ENCODE results near the gene SCN4B.
A peak's percentile ranks its signal among the peaks of the same experiment; 100 is the strongest.

SCN4B gene

DNA sequence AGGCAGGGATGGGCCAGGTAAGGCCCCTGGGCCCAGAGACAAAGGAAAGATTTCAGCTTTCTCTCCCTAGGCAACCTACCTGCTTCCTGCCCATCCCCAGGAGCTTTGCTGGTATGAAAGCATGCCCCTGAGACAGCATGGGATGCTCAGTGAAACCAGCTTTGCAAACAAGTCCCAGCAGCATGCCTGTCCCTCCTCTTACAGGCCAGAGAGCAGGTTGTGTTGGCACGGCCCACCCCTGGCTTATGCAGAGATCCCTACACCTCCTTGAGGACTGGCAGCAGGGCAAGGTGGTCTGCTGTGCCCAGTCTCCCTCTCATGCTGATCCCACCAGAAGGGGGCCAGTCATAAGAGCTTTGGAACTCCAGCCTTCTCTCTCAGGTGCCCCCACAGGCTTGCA lies 3.1 kb downstream of the SCN4B start:
- DNase-seq = no peak

DNA sequence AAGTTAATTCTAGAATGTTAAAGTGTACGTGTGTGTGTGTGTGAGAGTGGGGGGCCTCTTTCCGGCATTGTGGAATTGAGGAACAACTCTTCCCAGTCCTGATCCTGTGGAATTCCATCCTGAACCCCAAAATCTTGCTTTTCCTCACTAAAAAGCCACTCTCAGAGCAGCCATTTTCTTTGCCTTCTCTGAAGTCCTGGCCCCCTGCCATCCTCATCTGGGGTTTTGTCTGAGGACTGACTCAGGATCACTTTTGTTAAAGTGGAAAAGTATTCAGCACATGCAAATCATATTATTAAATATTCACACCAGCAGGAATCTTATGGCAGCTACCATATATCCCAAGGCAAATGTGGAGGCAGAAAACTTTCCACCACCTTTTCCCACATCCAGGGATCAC lies 3.8 kb downstream of the SCN4B start:
- DNase-seq = no peak

DNA sequence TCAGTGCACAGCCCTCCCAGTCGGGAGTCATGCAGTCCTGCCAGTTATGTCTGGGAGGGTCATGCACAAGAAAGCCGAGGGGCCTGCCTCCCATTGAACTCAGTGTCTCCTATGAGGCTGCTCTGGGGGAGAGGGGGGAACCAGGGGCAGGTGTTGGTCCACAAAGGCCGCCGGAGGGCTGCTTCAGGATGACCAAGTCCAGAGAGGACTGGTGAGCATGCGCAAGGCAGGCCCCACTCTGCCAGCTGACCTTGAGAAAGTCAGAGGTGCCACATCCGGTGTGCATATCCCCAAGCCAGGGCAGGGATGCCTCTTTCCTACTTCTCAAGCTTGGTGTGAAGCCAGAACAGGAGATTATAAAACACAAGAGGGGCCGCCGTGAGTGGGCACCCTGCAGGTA lies 4.4 kb downstream of the SCN4B start:
- no peak for DNase-seq

DNA sequence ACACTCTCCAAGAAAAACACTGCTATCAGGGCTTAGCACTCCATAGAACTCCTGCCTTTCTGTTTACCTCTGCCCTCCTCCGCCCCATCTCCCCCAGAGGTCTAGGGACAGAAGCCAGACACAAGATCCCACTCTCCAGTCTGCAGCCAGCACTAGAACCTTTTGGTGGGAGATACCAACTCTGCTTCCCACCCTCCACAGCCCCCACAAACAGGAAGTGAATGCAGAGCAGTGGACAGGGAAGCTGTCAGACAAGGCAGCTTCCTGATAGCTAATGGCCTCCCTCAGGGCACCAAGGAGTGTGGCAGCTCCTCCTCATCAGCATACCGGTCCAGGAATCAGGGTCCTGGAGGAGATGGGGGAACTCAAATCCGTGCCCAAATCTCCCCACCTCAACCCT lies 5.1 kb downstream of the SCN4B start:
- DNase-seq = no peak

DNA sequence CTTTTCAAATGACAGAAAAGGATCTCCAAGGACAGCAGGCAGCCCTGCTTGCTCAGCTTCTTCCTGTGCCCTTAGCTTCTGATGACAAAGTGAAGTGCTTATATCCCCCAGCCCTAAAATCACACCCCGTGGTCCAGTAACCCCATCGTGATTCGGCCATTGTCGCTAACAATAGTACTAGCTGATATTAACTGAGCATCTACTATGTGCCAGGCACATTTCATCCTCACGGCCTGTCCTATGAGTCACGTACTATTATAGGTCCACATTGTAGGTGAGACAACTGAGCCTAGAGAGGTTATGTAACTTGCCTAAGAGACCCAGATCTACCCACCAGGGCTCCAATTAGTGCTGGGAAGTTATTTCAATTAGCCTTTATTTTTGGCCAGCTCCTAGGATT lies 6.1 kb downstream of the SCN4B start:
- DNase-seq = no peak

DNA sequence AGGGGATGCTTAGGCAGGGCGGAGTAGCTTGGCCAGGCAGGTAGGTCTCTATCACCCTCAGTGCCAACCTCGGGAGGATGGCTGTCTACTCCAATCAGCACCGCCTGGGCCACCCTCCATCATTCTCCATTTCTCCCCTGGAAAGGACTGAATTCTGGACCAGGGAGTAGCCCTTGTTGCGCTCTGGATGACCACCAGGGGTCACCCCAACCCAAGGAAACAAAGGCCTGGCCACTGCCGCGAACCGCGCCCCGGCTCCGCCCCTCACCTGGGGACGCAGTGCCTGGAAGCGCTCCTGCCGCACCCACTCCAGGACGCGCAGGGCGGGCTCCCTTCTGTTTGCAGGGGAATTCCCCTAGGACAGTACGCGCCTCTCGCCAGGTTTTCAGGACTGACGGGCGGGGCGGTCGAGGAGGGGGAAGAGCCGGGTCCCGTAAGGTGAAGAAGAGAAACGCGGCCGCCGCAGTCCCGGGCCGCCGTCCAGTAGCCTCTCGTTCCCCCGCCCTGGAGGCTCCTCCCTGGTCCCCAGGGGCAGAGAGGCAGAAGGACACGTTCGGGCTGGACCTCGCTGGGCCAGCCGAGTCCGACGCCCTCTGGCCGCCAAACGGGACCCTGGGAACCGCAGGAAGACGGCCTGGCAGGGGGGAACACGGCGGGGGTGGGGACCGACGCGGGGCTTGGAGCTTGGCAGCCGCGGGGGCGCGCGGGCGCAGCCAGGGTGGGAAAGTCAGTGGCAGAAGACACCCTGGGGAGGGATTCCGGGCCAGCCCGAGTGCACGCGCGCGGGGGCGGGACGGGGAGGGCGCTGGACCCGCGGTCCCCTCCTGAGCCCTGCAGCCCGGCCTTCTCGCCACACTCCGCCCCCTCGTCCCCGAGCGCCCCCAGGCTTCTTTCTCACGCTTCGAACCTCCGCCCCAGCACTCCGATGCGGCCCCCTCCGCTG lies 7.1 kb downstream of the SCN4B start:
- DNase-seq = peak; percentile 6

DNA sequence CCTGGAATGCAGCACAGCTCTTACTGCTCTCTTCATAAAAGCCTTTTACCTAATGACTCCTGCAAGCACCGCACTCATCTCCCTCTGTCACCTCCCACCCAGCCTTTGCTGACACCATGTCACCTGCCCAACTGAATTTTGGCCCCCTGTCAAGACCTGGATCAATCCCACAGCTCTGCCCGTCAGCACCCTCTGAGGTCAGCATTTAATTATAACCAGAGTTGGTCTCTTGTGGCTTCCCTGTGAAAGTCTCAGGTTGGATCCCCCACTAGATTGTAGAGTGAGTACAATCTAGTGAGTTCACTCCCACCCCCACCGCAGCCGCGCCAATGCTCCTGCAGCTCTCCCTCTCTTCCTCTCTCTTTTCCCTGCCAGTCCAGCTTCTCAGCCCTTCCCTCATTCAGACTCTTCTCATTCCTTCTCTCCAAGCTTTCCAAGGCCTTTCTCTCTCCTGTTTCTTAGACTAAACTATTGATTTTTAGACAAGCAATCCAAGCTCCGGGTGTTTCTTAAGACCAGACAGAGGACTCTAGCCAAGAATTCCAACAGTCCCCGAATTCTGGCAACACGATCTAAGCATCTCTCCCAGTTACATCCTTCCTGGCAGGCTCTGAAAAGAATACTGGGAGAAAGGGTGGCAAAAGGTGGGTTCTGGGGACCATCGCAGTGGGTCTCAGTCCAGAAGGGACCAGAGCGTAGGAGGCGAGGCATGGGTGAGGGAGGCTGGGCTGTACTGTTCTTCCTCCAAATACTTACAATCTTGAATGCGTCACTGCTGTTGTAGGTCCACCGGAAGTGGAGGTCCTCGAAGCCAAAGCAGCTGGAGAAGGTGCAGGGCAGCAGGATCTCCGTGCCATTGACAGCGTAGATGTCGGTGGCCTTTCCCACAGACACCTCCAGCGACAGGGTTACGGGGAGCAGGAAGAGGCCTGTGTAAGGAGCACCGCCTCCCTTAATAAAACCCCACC lies 8.0 kb downstream of the SCN4B start:
- DNase-seq = no peak

DNA sequence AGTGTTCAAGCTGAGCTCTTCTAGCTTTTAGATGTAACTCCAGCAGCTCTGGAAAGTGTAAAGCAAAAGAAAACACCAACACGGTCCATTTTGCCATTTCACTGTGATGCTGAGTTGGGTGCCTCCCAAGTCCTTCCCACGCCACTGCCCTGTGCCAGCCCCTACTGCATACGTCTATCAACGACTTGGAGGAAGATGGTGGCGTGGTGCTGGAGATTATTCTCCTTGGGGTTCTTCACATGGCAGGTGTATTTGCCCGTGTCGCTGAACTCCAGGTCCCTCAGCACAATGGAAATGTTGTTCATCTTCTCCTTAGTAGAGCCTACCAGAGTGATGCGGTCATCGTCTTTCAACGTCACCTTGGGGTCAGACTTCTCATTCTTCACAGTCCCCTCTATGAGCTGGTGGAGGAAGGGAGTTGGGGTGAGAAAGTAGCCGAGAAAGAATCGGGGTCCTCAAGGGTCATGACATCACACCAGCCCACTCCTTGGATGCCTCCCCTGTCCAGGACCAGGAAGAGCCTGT lies 8.9 kb downstream of the SCN4B start:
- DNase-seq = no peak

DNA sequence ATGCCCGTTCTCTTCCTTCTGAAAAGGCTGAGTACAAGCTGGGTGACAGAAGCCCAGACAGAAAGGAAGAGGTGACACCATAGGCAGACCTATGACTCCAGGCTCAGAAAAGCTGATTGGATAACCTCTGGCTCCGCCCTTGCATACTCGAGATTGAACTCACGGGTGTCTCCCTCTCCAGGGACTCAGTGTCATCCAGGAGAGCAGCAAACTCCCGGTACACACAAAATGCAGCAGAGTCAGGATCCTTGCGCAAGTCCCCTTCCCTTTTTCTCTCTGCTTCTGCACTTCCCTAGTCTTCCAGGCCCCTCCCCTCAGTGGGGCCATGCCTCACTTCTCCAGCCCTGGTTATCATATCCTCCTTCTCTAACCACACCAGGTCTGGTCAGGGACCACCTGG lies 9.8 kb downstream of the SCN4B start:
- no peak for DNase-seq

DNA sequence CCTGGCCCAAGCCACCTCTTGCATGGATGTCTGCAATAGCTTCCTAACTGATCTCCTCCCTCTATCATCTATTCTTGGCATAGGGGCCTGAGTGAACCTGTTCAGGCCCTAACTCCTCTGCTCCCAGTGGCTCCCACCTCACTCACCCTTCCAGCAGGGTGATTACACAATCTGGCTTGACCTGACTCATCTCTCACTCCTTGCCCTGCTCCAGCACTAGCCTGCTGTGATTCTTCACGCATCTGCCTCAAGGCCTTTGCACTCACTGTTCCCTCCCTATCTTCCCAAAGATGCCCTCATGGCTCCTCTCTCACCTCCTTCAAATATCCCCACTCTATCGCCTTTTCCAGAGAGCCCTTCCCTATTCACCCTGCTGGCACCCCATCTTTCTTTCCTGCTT lies 10.5 kb downstream of the SCN4B start:
- no peak for DNase-seq

DNA sequence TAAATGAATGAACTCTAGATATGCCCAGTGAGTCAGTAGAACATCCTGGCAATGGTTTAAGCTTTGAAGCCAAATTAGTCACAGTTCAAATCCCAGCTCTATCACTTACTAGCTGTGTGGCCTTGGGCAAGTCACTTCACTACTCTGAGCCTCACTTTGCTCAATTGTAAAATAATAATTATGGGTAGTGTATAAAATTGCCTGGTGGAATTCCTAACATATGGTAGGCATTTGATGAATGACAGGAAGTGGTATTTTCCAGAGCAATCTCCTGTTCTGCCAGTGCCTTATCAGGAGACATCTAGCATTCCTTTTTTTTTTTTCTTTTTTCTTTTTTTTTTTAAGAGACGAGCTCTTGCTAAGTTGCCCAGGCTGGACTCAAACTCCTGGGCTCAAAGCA lies 13.0 kb downstream of the SCN4B start:
- DNase-seq = no peak

DNA sequence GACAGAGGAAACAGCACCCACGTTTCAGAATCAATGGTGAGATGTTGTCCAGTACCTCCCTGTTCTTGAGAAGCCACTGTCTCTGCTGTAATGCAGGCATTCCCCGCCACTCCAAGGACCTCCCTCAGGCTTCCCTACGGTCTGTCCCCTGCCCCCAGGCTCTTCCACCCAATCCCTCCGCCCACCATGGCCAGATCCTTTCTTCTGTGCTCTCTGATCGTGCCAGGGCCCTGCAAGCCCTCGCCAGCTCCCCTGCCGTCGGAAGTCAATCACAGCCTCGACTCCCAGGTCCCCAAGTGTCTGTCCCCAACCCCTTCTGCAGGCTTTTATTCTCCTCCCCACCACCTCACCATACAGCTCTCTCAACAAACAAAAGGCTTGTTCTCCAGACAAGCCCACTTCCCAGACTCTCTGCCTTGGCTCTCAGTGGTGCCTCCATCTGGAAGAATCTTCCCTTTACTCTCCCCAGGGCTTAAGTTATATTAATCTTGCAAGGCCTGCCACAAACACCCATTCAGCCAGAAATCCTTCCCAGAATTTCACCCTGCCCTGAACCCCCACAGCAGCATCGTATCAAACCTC lies 13.7 kb downstream of the SCN4B start:
- DNase-seq = no peak

DNA sequence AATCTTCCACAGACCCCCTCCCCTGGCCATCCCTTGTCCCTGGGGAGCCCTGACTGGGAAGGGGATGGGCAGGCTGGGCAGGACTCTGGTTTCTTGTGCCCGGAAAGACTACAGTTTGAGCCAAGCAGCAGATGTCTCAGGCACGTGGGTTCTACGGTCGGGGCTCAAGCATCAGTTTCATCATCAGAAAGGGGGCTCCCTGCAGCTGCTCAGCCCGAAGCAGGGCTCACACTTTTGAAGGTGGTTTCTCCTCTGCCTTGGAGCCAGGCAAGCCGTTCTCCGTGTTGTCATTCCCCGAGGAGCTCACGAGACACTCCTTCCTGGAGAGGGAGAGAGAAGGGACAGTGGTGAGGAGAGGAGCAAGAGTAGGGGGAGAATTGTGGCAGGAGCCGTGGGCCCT lies 15.8 kb downstream of the SCN4B start:
- no peak for DNase-seq

DNA sequence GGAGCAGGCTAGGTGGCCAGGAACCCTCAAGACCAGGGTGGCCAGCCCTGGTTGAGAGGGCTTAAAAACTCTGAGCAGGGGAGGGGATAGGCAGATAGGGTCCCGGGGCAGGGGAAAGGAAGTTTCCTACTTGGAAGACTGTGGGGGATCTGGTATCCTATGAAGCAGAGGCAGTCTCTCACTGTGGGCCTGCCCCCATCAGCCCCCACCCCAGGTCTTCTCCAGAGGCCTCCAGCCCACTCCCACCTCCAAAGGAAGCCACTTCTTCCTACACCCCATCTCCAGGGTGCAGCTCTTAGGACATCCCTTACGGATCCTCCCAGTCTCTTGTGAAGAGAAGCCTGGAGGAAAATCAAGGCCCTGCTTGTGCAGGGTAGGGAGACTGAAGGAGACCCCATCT lies 16.3 kb downstream of the SCN4B start:
- no peak for DNase-seq

DNA sequence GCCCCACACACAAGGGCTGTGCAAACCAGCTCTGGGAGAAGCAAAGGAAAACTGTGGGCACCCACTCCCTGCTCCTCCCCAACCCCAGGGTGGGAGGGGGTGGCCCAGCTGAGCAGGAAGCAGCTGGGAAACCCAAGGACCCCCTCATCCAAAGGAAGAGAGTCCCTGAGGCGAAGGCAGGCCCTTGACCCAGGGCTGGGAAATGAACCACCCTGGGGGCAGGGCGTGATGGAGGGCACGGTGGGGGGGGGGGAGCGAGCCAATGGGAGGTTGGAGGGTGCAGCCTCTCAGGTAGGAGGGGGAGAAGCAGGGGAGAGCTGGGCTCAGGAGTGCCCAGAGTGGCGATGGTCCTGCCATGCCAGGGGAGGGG lies 16.8 kb downstream of the SCN4B start:
- no peak for DNase-seq

DNA sequence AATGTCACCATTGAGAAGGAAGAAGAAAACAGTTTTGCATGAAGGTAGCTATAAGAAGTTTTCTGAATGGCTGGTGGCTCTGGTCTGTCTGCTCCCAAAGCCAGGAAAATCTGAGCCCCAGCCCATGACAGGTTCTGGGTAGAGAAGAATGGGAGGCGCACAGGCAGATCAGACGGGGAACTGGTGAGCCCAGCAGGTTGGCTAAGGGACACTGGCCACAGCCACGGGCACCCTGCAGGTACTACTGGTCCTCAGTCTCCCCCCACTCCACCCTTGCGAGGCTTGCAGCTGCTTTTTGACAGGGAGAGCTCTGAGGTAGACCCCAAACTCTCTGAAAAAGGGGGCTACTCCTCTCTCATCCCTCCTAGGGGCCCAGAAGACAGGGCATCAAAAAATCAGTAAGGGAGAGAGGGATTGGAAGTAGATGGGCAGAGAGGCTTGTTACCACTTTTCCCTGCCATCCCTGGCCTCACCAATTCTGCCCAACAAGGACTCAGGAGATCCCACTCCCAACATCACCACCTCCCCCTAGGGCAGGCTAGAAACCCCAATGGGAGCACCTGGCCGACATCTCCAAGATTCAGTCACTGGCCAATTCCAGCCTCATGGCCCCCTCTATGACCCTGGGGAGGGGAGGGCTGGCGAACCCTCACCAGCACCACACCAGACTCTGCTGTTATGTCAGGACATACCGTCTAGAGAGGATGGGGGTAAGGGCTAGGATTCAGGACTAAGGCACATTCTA lies 17.4 kb downstream of the SCN4B start:
- DNase-seq = no peak

DNA sequence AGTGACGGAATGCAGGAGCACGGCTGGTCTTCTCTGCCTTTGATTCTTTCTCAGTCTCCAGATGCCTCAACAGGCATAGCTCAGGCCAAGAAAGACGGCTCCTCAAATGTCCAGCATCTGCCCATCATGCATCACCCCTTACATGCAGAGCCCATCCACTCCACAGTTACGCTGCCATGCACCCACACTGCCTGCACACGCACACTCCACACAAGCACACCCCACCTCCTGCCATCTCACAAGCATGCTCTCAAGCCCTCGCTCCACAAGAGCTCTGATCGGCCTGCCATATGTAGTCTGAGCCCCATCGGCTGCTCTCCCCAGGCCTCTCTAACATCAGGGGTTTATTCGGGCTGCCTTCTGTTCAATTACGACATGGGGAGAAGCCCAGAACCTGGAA lies 18.8 kb downstream of the SCN4B start:
- no peak for DNase-seq

DNA sequence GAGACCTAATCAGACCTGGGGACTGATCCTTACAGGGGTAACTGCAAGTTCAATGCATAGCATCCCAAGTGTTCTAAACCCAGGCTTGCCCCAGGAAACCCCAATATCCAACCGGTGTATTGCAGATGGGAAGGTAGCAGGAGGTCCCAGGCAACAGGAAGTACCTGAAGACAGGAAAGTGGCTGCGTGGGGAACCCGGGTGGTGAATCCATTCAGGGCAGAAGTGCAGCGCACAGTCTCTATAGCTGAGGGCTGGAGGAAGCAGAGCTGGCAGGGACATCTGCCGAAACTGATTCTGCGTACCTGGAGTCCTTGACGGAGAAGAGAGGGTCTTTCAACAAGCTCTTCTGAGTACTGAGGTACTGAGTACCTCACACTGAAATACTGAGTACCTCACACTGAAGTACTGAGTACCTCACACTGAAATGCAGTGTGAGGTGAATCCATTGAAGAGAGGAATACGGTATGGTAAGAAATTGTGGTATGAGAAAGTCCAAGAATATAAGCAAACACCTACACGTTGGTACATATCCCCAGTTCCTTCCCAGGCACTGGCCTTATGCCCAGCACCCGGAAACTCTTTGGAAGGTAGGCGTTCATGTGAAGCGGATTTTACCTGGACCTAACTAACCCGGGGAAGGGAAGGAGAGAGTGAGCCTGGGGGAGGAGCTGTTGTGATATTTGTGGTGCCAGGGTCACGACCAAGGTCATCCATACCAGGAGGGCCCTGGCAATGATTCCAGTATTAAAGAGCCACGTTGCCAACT lies 20.1 kb downstream of the SCN4B start:
- no peak for DNase-seq

DNA sequence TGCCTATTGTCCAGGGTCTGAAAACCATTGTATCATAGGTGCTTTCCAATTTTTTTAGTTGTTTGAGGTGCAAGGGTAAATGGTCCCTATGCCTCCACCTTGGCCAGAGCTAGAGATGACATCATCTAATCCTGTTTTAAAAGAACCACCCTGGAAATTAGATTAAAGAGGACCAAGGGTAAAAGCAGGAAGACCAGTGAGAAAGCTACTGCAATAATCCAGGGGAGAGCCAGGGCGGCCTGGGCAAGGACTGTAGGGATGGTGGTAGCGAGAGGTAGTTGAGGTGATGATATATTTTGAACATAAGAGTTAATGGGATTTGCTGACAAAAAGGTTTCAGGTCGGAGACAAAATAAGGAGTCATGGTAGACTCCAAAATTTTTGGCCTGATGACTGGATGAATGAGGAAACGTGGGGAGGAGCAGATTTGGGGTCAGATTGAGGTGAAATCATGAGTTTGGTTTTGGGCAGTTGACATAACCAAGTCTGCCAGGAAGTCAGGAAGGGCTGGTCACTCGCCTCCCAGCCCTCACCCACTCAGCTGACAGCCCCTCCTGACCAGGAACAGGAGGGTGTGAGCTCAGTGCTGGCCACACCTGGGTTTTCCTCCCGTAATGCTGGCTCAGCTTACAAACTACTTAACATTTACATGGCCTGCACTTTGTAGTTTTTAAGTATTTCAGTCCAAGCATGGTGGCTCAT lies 23.0 kb downstream of the SCN4B start:
- no peak for DNase-seq

DNA sequence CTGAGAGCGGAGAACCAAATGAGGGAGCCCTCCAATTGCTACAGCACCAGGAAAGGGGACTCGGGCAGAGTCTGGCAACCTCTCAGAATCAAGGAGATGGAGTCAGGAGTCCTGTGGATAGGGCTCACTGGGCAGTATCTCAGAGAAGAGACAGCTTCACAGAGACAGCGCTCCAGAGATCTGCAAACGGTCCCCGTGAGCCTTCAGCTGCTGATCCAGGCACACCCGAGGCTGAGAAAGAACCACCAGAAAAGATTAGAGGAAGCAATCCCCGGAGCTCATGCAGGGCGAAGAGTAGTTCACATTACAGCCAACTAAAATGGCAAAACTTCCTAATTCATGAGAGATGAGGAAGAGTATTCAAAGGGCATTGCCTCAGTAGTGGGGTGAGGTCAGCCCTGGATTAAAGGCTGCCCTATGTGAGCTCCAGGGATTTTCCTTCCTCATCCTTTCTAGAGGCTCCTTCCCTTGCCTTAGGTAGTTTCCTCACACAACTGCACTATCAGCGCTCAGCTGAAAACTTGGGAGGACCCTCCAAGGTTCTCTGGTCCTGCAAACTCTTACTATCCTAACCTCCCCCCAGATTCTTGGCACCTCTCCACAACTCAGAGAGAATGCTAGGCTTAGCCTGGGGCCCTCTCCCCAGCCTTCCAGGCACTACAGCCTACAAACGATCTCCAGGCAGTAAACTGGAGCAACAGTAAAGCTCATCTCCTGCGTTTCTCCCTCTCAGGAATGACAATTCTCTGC lies 23.7 kb downstream of the SCN4B start:
- DNase-seq = no peak
